PC-9 (cell line): ENCODE results near the gene RALB. TPM values are rescaled to one million over a fixed set of nuclear protein-coding genes. Genes with fewer than 3 reads are reported as not detected.

ENCODE experiments used
- BruUV-seq: library from RNA; stranded (reverse); fragments of 400-500 nt; replicated peaks from 2 replicates; lab custom pipeline; 2021; lab: Mats Ljungman, UMichigan
- CTCF ChIA-PET: fragments of 300-600 bp; sonication (Branson Sonifier 250); formaldehyde crosslinking; loops from one replicate; lab custom pipeline; 2022; ENCODE audit warnings: antibody characterized with exemption; lab: Charles Lee
- POLR2A ChIA-PET: fragments of 300-600 bp; sonication (Branson Sonifier 250); formaldehyde crosslinking; loops from one replicate; lab custom pipeline; 2022; ENCODE audit warnings: antibody characterized with exemption; ENCODE audit not compliant: unreplicated experiment; lab: Charles Lee
- DNase-seq, 2 experiments: peaks; one replicate each; pipeline versions ENCODE4 v3.0.0 to v3.0.0-alpha.2; 2015 to 2022; ENCODE audit warnings: mixed read lengths in 1 of 2
- H2AFZ ChIP-seq: fragments of 200-600 bp; sonication (generic); 2 replicates; pipeline ENCODE4 v1.8.1; 2017; ENCODE audit warnings: antibody characterized with exemption
- H3F3A ChIP-seq: fragments of 200-600 bp; sonication (generic); 2 replicates; pipeline ENCODE4 v1.8.1; 2017; ENCODE audit warnings: antibody characterized with exemption, mild to moderate bottlenecking, low read depth; ENCODE audit not compliant: insufficient read depth
- H3K27ac ChIP-seq: fragments of 200-600 bp; sonication (generic); 2 replicates; pipeline ENCODE4 v1.6.1; 2016; ENCODE audit warnings: mixed run types
- H3K27me3 ChIP-seq: fragments of 200-600 bp; sonication (generic); 2 replicates; pipeline ENCODE4 v1.6.1; 2016; ENCODE audit warnings: low read depth, mixed run types; ENCODE audit not compliant: insufficient read depth
- H3K36me3 ChIP-seq: fragments of 200-600 bp; sonication (generic); 2 replicates; pipeline ENCODE4 v1.6.1; 2016; ENCODE audit warnings: low read depth, mixed run types
- H3K4me1 ChIP-seq: fragments of 200-600 bp; sonication (generic); replicated peaks from 2 replicates; pipeline ENCODE4 v1.6.1; 2016; ENCODE audit warnings: mixed run types; ENCODE audit not compliant: insufficient read depth
- H3K4me2 ChIP-seq: fragments of 200-600 bp; sonication (generic); 2 replicates; pipeline ENCODE4 v1.6.1; 2017; ENCODE audit warnings: mixed run types
- H3K4me3 ChIP-seq: fragments of 200-600 bp; sonication (generic); 2 replicates; pipeline ENCODE4 v1.6.1; 2016; ENCODE audit warnings: mixed run types
- H3K79me2 ChIP-seq: fragments of 200-600 bp; sonication (generic); 2 replicates; pipeline ENCODE4 v1.6.1; 2017; ENCODE audit warnings: low read depth, mixed run types
- H3K9me2 ChIP-seq: fragments of 200-600 bp; sonication (generic); 2 replicates; pipeline ENCODE4 v1.8.1; 2017; ENCODE audit warnings: mild to moderate bottlenecking; ENCODE audit not compliant: insufficient read depth
- H3K9me3 ChIP-seq: fragments of 200-600 bp; sonication (generic); 2 replicates; pipeline ENCODE4 v1.8.1; 2016; ENCODE audit warnings: low read depth; ENCODE audit not compliant: insufficient read depth
- H4K20me1 ChIP-seq: fragments of 200-600 bp; sonication (generic); 2 replicates; pipeline ENCODE4 v1.8.1; 2017; ENCODE audit not compliant: insufficient read depth
- CTCF ChIP-seq: fragments of 200-600 bp; sonication (generic); conservative IDR thresholded peaks from 2 replicates; pipeline ENCODE4 v1.6.1; 2017; ENCODE audit warnings: mixed run types, antibody characterized with exemption, mild to moderate bottlenecking, moderate library complexity
- EZH2 ChIP-seq: fragments of 200-600 bp; sonication (generic); IDR thresholded peaks from 2 replicates; pipeline ENCODE4 v1.8.0; 2017; ENCODE audit warnings: antibody characterized with exemption, low read depth
- intact Hi-C: fragments of 100-400 bp; cut with micrococcal nuclease; formaldehyde crosslinking; loops from one replicate; pipeline ENCODE4 v1.10.0; 2022; ENCODE audit not compliant: unreplicated experiment
- total RNA-seq: library from RNA; stranded (reverse); gene quantifications from 2 replicates; pipeline ENCODE4 v1.2.3, GENCODE V29; 2021

RALB gene
- total RNA-seq, 1 experiment from 2014 or later: 86.6 TPM

GRCh38 chr2:120334068-120334467 is 81.4 kb downstream of the RALB start:
- no peaks in the 10 kb centered on the region for H3F3A ChIP-seq
- no peaks in the 10 kb centered on the region for H3K9me2 ChIP-seq
- TF ChIP-seq EZH2 (no peak), CTCF (no peak)
- H3K27me3 ChIP-seq: peaks cover 56% of the 10 kb centered on the region
- no peaks in the 10 kb centered on the region for H3K36me3 ChIP-seq
- H2AFZ ChIP-seq: no peak overlapping the region
- ChIA-PET CTCF (interaction anchor here (1.1 kb wide), 1 partner anchor 9 kb away, joined by 3 read pairs; no protein-coding TSS in a partner anchor), POLR2A (no interaction called here)
- H4K20me1 ChIP-seq: no peaks in the 10 kb centered on the region
- no peak overlapping the region for H3K4me2 ChIP-seq
- DNase-seq: no peak
- no peak overlapping the region for H3K27ac ChIP-seq
- no TSS peak for BruUV-seq
- intact Hi-C loops: no loop called here
- H3K9me3 ChIP-seq: no peaks in the 10 kb centered on the region
- no peak overlapping the region for H3K4me3 ChIP-seq
- no peaks in the 10 kb centered on the region for H3K4me1 ChIP-seq
- no peaks in the 10 kb centered on the region for H3K79me2 ChIP-seq

- Histone ChIP-seq H3F3A (no peaks in the 10 kb centered on the region), H4K20me1 (no peaks in the 10 kb centered on the region), H3K4me1 (no peaks in the 10 kb centered on the region), H3K27me3 (peaks cover 37% of the 10 kb centered on the region), H3K27ac (no peak overlapping the region), H3K4me3 (no peak overlapping the region), H3K79me2 (no peaks in the 10 kb centered on the region), H3K9me2 (no peaks in the 10 kb centered on the region), H2AFZ (no peak overlapping the region), H3K36me3 (no peaks in the 10 kb centered on the region), H3K4me2 (no peak overlapping the region), H3K9me3 (no peaks in the 10 kb centered on the region)
- TF ChIP-seq EZH2 (no peak), CTCF (no peak)
- DNase-seq: no peak
- CTCF ChIA-PET: no interaction called here
- intact Hi-C loops: no loop called here
- POLR2A ChIA-PET: no interaction called here
- no TSS peak for BruUV-seq
Observed at GRCh38 chr2:120336749-120337148, 84.1 kb downstream of the RALB start.

- CTCF ChIA-PET: no interaction called here
- DNase-seq: no peak
Observed at GRCh38 chr2:120338015-120338414, 85.4 kb downstream of the RALB start.

More at GRCh38 chr2:120338015-120338414, 85.4 kb downstream of the RALB start:
- no TSS peak for BruUV-seq
- no peak overlapping the region for H3K4me3 ChIP-seq
- intact Hi-C loops: no loop called here
- H3K4me1 ChIP-seq: peaks cover 2% of the 10 kb centered on the region; the same call in 1 of the 2 replicates
- POLR2A ChIA-PET: no interaction called here
- no peaks in the 10 kb centered on the region for H3K79me2 ChIP-seq
- no peak for TF ChIP-seq CTCF
- no peak for TF ChIP-seq EZH2
- H3F3A ChIP-seq: no peaks in the 10 kb centered on the region
- H4K20me1 ChIP-seq: no peaks in the 10 kb centered on the region
- H3K27me3 ChIP-seq: peaks cover 24% of the 10 kb centered on the region
- no peak overlapping the region for H3K27ac ChIP-seq
- H3K9me3 ChIP-seq: no peaks in the 10 kb centered on the region
- H2AFZ ChIP-seq: no peak overlapping the region
- H3K36me3 ChIP-seq: no peaks in the 10 kb centered on the region
- no peaks in the 10 kb centered on the region for H3K9me2 ChIP-seq
- H3K4me2 ChIP-seq: no peak overlapping the region
